Upper lobe of left lung (tissue), 4 donors: ENCODE results near the gene DLST.

Experiments
- CTCF ChIP-seq, 6 experiments: fragments of 450-650 bp in 4 of 6; fragments of 200-600 bp in 2 of 6; sonication (generic) in 2 of 6; IDR thresholded peaks; one replicate each; pipeline ENCODE4 v1.5.1; 2016 to 2019; ENCODE audit warnings: antibody characterized with exemption in 6 of 6
- EP300 ChIP-seq, 4 donors: sonication (generic); formaldehyde crosslinking; IDR thresholded peaks; one replicate each; pipeline ENCODE4 v1.5.1; 2017; ENCODE audit warnings: antibody characterized with exemption in 4 of 4, control low read depth in 2 of 4
- POLR2AphosphoS5 ChIP-seq, 2 donors: sonication (generic); formaldehyde crosslinking; IDR thresholded peaks; one replicate each; pipeline ENCODE4 v1.5.1; 2017; ENCODE audit warnings: antibody characterized with exemption in 2 of 2

GRCh38 chr14:74896400-74896799, 14.7 kb downstream of the DLST start:
- TF ChIP-seq CTCF (IDR thresholded peaks at IDR 0.05), result no peak
- TF ChIP-seq POLR2AphosphoS5 (IDR thresholded peaks at IDR 0.05), result no peak
- TF ChIP-seq EP300 (IDR thresholded peaks at IDR 0.05), result no peak
